Adrenal gland (tissue), 5 donors: ENCODE measurements around the gene GPR153.

Experiments
- POLR2A ChIP-seq, 2 donors: fragments of 450-650 bp; IDR thresholded peaks; one replicate each; pipeline ENCODE4 v1.6.1; 2017; ENCODE audit warnings: antibody characterized with exemption in 2 of 2, mild to moderate bottlenecking in 2 of 2, moderate library complexity in 1 of 2
- TF ChIP-seq, protein P1 (sequence below), 6 experiments: fragments of 450-650 bp in 4 of 6; fragments of 200-600 bp in 2 of 6; sonication (generic) in 1 of 6; IDR thresholded peaks; 1 replicate in 5 of 6; 2 replicates in 1 of 6; pipeline versions ENCODE4 v1.5.1 to v1.8.0; 2016 to 2021; ENCODE audit warnings: antibody characterized with exemption in 6 of 6, mild to moderate bottlenecking in 2 of 6, moderate library complexity in 1 of 6
- donor health status: DM: no; HTN: no; CAD: no.

DNA sequence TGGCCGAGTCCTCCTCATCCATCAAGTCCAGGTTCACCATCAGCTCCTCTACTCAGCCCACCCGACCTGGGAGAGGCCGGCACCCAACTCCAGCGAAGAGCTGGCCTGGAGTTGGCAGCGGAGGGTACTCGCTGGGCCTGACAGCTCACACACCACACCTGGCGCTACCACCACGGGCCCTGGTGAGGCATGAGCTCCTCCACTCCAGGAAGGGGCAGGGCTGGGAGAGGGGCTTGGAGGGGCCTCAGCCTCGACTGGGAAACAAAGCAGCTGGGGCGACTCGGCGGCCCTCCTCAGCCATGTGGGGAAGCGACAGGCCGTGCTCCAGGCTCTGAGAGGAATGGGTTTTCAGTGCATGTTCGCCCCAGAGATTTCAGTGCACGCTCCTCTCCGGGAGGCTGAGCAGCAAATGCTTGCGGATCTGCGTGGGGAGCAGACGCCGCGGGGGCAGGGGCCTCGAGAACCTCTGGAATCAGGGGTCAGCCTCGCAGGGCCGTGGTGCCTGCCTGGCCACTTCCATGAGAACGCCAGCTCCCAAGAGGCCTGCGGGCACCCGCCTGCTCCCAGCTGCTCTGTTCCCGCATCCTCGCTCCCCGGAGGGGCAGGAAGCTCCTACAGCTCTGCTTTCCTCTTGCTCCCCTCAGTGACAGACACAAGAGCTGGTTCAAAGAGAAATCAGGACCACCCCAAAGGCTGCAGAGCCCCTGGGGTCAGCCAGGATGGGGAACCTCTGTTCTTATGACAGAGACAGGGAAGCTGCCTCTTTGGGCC lies 18.9 kb upstream of the GPR153 start:
- TF ChIP-seq, protein P1, sequence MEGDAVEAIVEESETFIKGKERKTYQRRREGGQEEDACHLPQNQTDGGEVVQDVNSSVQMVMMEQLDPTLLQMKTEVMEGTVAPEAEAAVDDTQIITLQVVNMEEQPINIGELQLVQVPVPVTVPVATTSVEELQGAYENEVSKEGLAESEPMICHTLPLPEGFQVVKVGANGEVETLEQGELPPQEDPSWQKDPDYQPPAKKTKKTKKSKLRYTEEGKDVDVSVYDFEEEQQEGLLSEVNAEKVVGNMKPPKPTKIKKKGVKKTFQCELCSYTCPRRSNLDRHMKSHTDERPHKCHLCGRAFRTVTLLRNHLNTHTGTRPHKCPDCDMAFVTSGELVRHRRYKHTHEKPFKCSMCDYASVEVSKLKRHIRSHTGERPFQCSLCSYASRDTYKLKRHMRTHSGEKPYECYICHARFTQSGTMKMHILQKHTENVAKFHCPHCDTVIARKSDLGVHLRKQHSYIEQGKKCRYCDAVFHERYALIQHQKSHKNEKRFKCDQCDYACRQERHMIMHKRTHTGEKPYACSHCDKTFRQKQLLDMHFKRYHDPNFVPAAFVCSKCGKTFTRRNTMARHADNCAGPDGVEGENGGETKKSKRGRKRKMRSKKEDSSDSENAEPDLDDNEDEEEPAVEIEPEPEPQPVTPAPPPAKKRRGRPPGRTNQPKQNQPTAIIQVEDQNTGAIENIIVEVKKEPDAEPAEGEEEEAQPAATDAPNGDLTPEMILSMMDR (IDR thresholded peaks at IDR 0.05), result no peak
- no peak for TF ChIP-seq POLR2A (IDR thresholded peaks at IDR 0.05)
